Measurements from ENCODE around the gene SOX18. TPM values are rescaled to one million over a fixed set of nuclear protein-coding genes. Genes with fewer than 3 reads are reported as not detected.

The SOX18 gene
- total and polyA plus RNA-seq, 2 of the 13 experiments (the other 11 are each of a cell fraction or from before 2014, with no cell fraction given) = 1.6 to 1.9 TPM

DNA sequence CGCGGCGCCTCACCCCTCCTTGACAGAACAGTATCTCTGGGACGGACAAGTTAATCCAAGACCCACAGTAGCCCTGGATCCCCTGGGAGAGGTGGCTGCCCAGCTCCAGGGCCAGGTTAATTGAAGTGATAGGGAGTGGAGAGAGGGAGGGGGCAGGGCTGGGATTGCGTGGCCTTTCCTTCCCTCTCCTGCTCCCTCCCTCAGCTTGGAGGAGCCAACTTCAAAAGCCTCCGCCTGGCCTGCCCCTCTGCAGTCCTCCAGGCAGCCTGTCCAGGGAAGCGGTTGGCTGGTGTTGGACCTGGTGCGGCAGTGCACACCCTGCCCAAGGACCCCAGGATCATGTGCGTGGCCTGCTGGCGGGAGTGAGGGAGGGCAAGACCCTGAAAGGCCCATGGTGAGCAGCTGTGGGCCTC, 13.5 kb downstream of the SOX18 start, which contains the start of gene C20orf204 (continued):
- TF ChIP-seq, protein P1, sequence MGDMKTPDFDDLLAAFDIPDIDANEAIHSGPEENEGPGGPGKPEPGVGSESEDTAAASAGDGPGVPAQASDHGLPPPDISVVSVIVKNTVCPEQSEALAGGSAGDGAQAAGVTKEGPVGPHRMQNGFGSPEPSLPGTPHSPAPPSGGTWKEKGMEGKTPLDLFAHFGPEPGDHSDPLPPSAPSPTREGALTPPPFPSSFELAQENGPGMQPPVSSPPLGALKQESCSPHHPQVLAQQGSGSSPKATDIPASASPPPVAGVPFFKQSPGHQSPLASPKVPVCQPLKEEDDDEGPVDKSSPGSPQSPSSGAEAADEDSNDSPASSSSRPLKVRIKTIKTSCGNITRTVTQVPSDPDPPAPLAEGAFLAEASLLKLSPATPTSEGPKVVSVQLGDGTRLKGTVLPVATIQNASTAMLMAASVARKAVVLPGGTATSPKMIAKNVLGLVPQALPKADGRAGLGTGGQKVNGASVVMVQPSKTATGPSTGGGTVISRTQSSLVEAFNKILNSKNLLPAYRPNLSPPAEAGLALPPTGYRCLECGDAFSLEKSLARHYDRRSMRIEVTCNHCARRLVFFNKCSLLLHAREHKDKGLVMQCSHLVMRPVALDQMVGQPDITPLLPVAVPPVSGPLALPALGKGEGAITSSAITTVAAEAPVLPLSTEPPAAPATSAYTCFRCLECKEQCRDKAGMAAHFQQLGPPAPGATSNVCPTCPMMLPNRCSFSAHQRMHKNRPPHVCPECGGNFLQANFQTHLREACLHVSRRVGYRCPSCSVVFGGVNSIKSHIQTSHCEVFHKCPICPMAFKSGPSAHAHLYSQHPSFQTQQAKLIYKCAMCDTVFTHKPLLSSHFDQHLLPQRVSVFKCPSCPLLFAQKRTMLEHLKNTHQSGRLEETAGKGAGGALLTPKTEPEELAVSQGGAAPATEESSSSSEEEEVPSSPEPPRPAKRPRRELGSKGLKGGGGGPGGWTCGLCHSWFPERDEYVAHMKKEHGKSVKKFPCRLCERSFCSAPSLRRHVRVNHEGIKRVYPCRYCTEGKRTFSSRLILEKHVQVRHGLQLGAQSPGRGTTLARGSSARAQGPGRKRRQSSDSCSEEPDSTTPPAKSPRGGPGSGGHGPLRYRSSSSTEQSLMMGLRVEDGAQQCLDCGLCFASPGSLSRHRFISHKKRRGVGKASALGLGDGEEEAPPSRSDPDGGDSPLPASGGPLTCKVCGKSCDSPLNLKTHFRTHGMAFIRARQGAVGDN (CRISPR knock-in tag; IDR thresholded peaks at IDR 0.05) = peak; percentile 96
- TF ChIP-seq JUNB (CRISPR knock-in tag; IDR thresholded peaks at IDR 0.05; ENCODE audit: borderline replicate concordance) (0 out of 2 replicates have a peak, but pooled peaks have one; percentile 55), MTA3 (CRISPR knock-in tag; IDR thresholded peaks at IDR 0.05) (no peak), MXD4 (CRISPR knock-in tag; IDR thresholded peaks at IDR 0.05) (peak; percentile 75), ZNF12 (CRISPR knock-in tag; IDR thresholded peaks at IDR 0.05) (0 out of 2 replicates have a peak, but pooled peaks have one; percentile 34), HHEX (CRISPR knock-in tag; IDR thresholded peaks at IDR 0.05) (no peak), ZBTB7A (CRISPR knock-in tag; IDR thresholded peaks at IDR 0.05) (peak; percentile 63; the same call in 1 of the 2 replicates), ZFP41 (CRISPR knock-in tag; IDR thresholded peaks at IDR 0.05; ENCODE audit: borderline replicate concordance) (no peak; the same call in 1 of the 2 replicates), ZNF484 (CRISPR knock-in tag; IDR thresholded peaks at IDR 0.05; ENCODE audit: borderline replicate concordance, low read depth) (peak; percentile 3; the same call in 1 of the 2 replicates), ZKSCAN5 (CRISPR knock-in tag; IDR thresholded peaks at IDR 0.05) (no peak), CEBPG (CRISPR knock-in tag; IDR thresholded peaks at IDR 0.05) (peak; percentile 84)
- TF ChIP-seq, protein P2, sequence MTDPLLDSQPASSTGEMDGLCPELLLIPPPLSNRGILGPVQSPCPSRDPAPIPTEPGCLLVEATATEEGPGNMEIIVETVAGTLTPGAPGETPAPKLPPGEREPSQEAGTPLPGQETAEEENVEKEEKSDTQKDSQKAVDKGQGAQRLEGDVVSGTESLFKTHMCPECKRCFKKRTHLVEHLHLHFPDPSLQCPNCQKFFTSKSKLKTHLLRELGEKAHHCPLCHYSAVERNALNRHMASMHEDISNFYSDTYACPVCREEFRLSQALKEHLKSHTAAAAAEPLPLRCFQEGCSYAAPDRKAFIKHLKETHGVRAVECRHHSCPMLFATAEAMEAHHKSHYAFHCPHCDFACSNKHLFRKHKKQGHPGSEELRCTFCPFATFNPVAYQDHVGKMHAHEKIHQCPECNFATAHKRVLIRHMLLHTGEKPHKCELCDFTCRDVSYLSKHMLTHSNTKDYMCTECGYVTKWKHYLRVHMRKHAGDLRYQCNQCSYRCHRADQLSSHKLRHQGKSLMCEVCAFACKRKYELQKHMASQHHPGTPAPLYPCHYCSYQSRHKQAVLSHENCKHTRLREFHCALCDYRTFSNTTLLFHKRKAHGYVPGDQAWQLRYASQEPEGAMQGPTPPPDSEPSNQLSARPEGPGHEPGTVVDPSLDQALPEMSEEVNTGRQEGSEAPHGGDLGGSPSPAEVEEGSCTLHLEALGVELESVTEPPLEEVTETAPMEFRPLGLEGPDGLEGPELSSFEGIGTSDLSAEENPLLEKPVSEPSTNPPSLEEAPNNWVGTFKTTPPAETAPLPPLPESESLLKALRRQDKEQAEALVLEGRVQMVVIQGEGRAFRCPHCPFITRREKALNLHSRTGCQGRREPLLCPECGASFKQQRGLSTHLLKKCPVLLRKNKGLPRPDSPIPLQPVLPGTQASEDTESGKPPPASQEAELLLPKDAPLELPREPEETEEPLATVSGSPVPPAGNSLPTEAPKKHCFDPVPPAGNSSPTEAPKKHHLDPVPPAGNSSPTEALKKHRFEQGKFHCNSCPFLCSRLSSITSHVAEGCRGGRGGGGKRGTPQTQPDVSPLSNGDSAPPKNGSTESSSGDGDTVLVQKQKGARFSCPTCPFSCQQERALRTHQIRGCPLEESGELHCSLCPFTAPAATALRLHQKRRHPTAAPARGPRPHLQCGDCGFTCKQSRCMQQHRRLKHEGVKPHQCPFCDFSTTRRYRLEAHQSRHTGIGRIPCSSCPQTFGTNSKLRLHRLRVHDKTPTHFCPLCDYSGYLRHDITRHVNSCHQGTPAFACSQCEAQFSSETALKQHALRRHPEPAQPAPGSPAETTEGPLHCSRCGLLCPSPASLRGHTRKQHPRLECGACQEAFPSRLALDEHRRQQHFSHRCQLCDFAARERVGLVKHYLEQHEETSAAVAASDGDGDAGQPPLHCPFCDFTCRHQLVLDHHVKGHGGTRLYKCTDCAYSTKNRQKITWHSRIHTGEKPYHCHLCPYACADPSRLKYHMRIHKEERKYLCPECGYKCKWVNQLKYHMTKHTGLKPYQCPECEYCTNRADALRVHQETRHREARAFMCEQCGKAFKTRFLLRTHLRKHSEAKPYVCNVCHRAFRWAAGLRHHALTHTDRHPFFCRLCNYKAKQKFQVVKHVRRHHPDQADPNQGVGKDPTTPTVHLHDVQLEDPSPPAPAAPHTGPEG (CRISPR knock-in tag; IDR thresholded peaks at IDR 0.05) = no peak; the same call in 1 of the 2 replicates
- TF ChIP-seq, protein P3, sequence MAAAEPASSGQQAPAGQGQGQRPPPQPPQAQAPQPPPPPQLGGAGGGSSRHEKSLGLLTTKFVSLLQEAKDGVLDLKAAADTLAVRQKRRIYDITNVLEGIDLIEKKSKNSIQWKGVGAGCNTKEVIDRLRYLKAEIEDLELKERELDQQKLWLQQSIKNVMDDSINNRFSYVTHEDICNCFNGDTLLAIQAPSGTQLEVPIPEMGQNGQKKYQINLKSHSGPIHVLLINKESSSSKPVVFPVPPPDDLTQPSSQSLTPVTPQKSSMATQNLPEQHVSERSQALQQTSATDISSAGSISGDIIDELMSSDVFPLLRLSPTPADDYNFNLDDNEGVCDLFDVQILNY (CRISPR knock-in tag; conservative IDR thresholded peaks at IDR 0.05) = peak; percentile 10; the same call in 1 of the 2 replicates
- TF ChIP-seq, protein P4, sequence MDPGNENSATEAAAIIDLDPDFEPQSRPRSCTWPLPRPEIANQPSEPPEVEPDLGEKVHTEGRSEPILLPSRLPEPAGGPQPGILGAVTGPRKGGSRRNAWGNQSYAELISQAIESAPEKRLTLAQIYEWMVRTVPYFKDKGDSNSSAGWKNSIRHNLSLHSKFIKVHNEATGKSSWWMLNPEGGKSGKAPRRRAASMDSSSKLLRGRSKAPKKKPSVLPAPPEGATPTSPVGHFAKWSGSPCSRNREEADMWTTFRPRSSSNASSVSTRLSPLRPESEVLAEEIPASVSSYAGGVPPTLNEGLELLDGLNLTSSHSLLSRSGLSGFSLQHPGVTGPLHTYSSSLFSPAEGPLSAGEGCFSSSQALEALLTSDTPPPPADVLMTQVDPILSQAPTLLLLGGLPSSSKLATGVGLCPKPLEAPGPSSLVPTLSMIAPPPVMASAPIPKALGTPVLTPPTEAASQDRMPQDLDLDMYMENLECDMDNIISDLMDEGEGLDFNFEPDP (CRISPR knock-in tag; conservative IDR thresholded peaks at IDR 0.05) = no peak
- TF ChIP-seq, protein P5, sequence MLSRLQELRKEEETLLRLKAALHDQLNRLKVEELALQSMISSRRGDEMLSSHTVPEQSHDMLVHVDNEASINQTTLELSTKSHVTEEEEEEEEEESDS (CRISPR knock-in tag; IDR thresholded peaks at IDR 0.05; ENCODE audit: borderline replicate concordance) = no peak

Measured in HepG2 (cell line).